Activated naive CD4-positive, alpha-beta T cell treated with anti-CD3 and anti-CD28 coated beads, Interleukin-2, amount 10 ng/mL, durations not matched to agents 7 days and 5 days (primary cell): ENCODE measurements around the gene DDX10.
"Not testable (repeated sequence)": the region's sequence is repeated elsewhere in the genome, so short reads cannot be mapped to it uniquely, and the experiment has no call there.

Experiments used
- CTCF ChIA-PET: fragments of 350-600 bp; sonication (Branson Sonifier 250); formaldehyde crosslinking; loops from one replicate; lab custom pipeline; 2021; ENCODE audit warnings: antibody characterized with exemption; lab: Charles Lee
- DNase-seq: peaks from one replicate; pipeline ENCODE4 v3.0.0-alpha.2; 2020
- H3K27ac Mint-ChIP-seq: one replicate; pipeline ENCODE4 v1.8.0; 2021; ENCODE audit warnings: mild to moderate bottlenecking, moderate library complexity, mixed read lengths
- H3K27me3 Mint-ChIP-seq: one replicate; pipeline ENCODE4 v1.8.0; 2021; ENCODE audit warnings: mild to moderate bottlenecking, mixed read lengths
- H3K36me3 Mint-ChIP-seq: one replicate; pipeline ENCODE4 v1.8.0; 2021; ENCODE audit warnings: mixed read lengths
- H3K4me1 Mint-ChIP-seq: one replicate; pipeline ENCODE4 v1.8.0; 2021; ENCODE audit warnings: mixed read lengths
- H3K4me3 Mint-ChIP-seq: one replicate; pipeline ENCODE4 v1.8.0; 2021; ENCODE audit warnings: mild to moderate bottlenecking, moderate library complexity, mixed read lengths
- H3K9me3 Mint-ChIP-seq: one replicate; pipeline ENCODE4 v1.8.0; 2021; ENCODE audit warnings: mixed read lengths

DDX10 gene

GRCh38 chr11:108639146-108639545, 25.7 kb upstream of the DDX10 start:
- H3K4me3 Mint-ChIP-seq, result no peak overlapping the region
- CTCF ChIA-PET, result interaction anchor here (1.6 kb wide), 1 partner anchor 521 kb away, joined by 3 read pairs; no protein-coding TSS in a partner anchor
- no peaks in the 10 kb centered on the region for H3K9me3 Mint-ChIP-seq
- H3K27ac Mint-ChIP-seq, result no peak overlapping the region
- no peaks in the 10 kb centered on the region for H3K36me3 Mint-ChIP-seq
- H3K27me3 Mint-ChIP-seq, result peaks cover 4% of the 10 kb centered on the region
- no peaks in the 10 kb centered on the region for H3K4me1 Mint-ChIP-seq
- DNase-seq, result no peak

DNA sequence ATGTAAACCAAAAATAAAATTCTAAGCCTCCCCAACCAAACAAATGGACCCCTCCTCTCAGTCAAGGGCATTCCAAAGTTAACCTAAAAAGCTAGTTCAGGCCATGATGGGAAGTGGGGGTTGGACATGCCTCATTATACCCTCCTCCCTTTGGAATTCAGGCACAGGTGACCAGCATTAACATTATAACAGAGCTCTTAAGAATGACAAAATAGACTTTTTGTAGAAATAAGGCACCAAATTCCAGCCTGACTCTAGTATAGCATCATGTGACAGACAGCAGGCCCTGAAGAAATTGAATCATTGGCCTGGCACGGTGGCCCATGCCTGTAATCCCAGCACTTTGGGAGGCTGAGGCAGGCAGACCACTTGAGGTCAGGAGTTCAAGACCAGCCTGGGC, 23.1 kb upstream of the DDX10 start:
- H3K27ac Mint-ChIP-seq, H3K36me3 Mint-ChIP-seq, H3K9me3 Mint-ChIP-seq, H3K4me3 Mint-ChIP-seq, CTCF ChIA-PET, DNase-seq, H3K4me1 Mint-ChIP-seq, H3K27me3 Mint-ChIP-seq: not testable (repeated sequence)

- no peaks in the 10 kb centered on the region for H3K36me3 Mint-ChIP-seq
- H3K4me3 Mint-ChIP-seq, result no peak overlapping the region
- no peak overlapping the region for H3K27ac Mint-ChIP-seq
- no peaks in the 10 kb centered on the region for H3K9me3 Mint-ChIP-seq
- no peaks in the 10 kb centered on the region for H3K4me1 Mint-ChIP-seq
- H3K27me3 Mint-ChIP-seq, result peaks cover 3% of the 10 kb centered on the region
- DNase-seq, result no peak
- CTCF ChIA-PET, result interaction anchor here (1.0 to 7.6 kb wide), 2 partner anchors 524 to 635 kb away, joined by 3 to 91 read pairs; partner anchors contain the start of genes ACAT1 and CUL5
Observed at GRCh38 chr11:108643974-108644373, 20.9 kb upstream of the DDX10 start.

DNA sequence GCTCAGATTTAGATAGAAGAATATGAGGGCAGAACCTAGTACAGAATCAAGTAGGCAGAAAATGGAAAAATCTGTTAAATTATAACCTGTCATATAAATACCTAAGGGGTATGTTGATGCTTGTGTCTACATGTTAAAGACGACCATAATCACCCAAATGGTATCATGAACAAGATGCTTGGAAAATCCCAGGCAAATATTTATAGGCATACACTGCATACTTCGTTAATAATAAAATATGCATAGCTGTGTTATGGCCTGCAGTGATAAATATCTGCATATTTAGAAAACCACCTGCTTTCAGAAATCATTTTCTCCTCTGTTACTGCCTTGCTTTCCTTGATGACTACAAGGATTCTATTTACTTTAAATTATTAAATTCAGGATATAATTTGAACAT, 18.9 kb upstream of the DDX10 start:
- Mint-ChIP-seq H3K27ac (no peak overlapping the region), H3K4me3 (no peak overlapping the region), H3K27me3 (peaks cover 3% of the 10 kb centered on the region), H3K9me3 (no peaks in the 10 kb centered on the region), H3K36me3 (no peaks in the 10 kb centered on the region), H3K4me1 (no peaks in the 10 kb centered on the region)
- no peak for DNase-seq
- CTCF ChIA-PET, result interaction anchor here (0.5 to 7.6 kb wide), 5 partner anchors 10 to 728 kb away, joined by 3 to 91 read pairs (median 4); partner anchors contain the start of gene ACAT1

DNA sequence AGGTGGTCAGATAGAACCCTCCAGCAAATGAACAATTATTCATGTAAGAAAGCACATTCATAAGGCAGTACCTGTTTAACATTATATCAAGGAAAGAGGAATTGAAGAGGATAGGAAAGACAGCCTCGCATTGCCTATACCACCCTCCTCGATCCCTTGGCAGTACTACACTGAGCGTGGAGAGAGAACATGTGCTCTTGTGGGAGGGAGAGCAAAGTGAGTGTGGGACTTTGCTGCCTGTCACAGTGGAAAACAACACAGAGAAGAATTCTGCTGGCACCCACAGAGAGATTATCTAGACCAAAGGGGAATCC, 17.5 kb upstream of the DDX10 start:
- Mint-ChIP-seq H3K4me3 (no peak overlapping the region), H3K27ac (no peak overlapping the region), H3K9me3 (no peaks in the 10 kb centered on the region), H3K27me3 (peaks cover 3% of the 10 kb centered on the region), H3K4me1 (no peaks in the 10 kb centered on the region), H3K36me3 (no peaks in the 10 kb centered on the region)
- CTCF ChIA-PET, result interaction anchor here (0.9 to 7.6 kb wide), 6 partner anchors 8 to 730 kb away, joined by 3 to 91 read pairs (median 4); partner anchors contain the start of genes ACAT1 and ATM
- no peak for DNase-seq

DNA sequence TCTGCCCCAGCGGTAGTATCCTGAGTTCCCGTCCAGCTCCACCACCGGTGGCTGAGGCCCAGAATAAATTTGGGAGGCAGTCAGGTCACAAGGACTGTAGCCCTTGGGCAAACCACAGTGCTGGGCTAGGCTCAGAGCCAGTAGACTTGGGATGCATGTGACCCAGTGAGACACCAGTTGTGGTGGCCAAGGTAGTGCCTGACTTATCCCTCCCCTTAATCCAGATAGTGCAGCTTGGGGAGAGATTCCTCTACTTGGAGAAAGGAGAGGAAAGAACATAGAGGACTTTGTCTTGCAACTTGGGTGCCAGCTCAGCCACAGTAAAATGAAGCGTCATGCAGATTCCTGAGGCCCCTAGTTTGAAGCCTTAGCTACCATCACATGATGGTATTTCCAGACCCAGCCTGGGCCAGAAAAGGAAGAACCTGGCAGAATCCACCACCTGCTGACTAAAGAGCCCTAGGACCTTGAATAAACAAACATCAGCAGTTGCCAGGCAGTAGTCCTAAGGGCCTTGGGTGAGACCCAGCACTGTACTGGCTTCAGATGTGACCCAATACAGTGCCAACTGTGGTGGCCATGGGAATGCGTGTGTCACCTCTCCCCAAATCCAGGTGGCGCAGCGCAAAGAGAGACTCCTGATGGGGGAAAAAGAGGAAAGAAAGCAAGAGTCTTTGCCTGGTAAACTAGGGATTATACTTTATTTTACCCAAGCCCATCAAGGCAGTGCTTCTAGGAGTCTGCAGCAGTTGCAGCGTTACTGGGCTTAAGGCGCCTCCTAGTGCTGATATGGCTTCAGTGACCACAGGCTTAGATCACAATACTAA, 17.0 kb upstream of the DDX10 start:
- Mint-ChIP-seq H3K27me3 (peaks cover 8% of the 10 kb centered on the region), H3K9me3 (no peaks in the 10 kb centered on the region), H3K27ac (no peak overlapping the region), H3K4me1 (no peaks in the 10 kb centered on the region), H3K36me3 (no peaks in the 10 kb centered on the region), H3K4me3 (no peak overlapping the region)
- peak; percentile 79 for DNase-seq
- CTCF ChIA-PET, result interaction anchor here (0.9 to 7.6 kb wide), 5 partner anchors 10 to 730 kb away, joined by 3 to 91 read pairs (median 4); partner anchors contain the start of genes ACAT1 and ATM

DNA sequence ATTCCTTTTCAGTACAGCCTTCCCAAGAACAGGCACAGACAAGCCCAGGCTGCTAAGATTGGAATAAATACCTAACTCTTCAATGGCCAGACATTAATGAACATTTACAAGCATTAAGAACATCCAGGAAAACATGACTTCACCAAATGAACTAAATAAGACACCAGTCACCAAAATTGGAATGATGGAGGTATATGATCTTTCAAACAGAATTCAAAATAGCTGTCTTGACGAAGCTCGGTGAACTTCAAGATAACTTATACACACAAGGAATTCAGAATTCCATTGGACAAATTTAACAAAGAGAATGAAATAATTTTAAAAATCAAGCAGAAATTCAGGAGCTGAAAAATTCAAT, 16.4 kb upstream of the DDX10 start:
- Mint-ChIP-seq H3K4me1 (no peaks in the 10 kb centered on the region), H3K4me3 (no peak overlapping the region), H3K27me3 (peaks cover 11% of the 10 kb centered on the region), H3K36me3 (no peaks in the 10 kb centered on the region), H3K9me3 (no peaks in the 10 kb centered on the region), H3K27ac (no peak overlapping the region)
- CTCF ChIA-PET, result interaction anchor here (0.6 to 7.6 kb wide), 6 partner anchors 15 to 529 kb away, joined by 3 to 91 read pairs (median 3); partner anchors contain the start of genes ACAT1 and ATM
- DNase-seq, result no peak

GRCh38 chr11:108654100-108654499, 10.8 kb upstream of the DDX10 start:
- not testable (repeated sequence) for DNase-seq, H3K4me3 Mint-ChIP-seq, H3K27ac Mint-ChIP-seq, H3K36me3 Mint-ChIP-seq, H3K9me3 Mint-ChIP-seq, H3K4me1 Mint-ChIP-seq
- peaks cover 16% of the 10 kb centered on the region for H3K27me3 Mint-ChIP-seq
- CTCF ChIA-PET, result interaction anchor here (1.7 to 3.1 kb wide), 2 partner anchors 535 to 646 kb away, joined by 8 to 20 read pairs; partner anchors contain the start of genes ACAT1 and CUL5

DNA sequence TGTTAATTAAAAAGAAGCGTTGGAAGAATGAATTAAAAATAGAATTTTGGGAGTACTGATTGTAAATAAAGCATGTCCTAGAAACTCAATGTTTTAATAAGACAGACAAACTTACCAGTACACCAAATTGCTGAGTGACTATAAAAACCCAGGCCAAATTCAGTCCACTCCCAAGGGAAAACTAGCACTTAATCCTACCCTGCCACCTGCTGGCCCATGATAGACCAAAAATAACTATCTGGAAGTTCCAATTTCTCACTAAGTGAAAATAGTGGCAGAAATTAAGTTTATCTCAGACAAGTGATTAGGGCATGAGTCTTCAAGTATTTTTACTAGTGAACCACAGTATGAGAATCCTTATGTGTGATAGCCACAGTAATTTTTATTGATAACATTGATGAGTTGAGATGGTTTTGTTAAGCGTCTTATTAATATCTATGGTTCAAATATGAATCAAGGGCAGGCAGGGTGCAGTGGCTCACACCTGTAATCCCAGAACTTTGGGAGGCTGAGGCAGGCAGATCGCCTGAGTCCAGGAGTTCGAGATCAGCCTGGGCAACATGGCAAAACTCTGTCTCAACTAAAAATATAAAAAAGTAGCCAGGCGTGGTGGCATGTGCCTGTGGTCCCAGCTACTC, 9.8 kb upstream of the DDX10 start:
- DNase-seq, result peak; percentile 46
- H3K9me3 Mint-ChIP-seq, result no peaks in the 10 kb centered on the region
- H3K4me1 Mint-ChIP-seq, result no peaks in the 10 kb centered on the region
- H3K27me3 Mint-ChIP-seq, result peaks cover 19% of the 10 kb centered on the region
- CTCF ChIA-PET, result interaction anchor here (0.8 to 2.1 kb wide), 4 partner anchors 9 to 652 kb away, joined by 3 to 14 read pairs (median 4); no protein-coding TSS in a partner anchor
- no peak overlapping the region for H3K27ac Mint-ChIP-seq
- H3K36me3 Mint-ChIP-seq, result no peaks in the 10 kb centered on the region
- no peak overlapping the region for H3K4me3 Mint-ChIP-seq

- no peaks in the 10 kb centered on the region for H3K9me3 Mint-ChIP-seq
- H3K27ac Mint-ChIP-seq, result no peak overlapping the region
- no peak overlapping the region for H3K4me3 Mint-ChIP-seq
- CTCF ChIA-PET, result interaction anchor here (0.8 to 1.2 kb wide), 2 partner anchors 14 to 544 kb away, joined by 3 read pairs; no protein-coding TSS in a partner anchor
- H3K4me1 Mint-ChIP-seq, result peaks cover 33% of the 10 kb centered on the region
- no peak for DNase-seq
- peaks cover 7% of the 10 kb centered on the region for H3K36me3 Mint-ChIP-seq
- peaks cover 10% of the 10 kb centered on the region for H3K27me3 Mint-ChIP-seq
Observed at GRCh38 chr11:108662700-108663099, 2.2 kb upstream of the DDX10 start.

- CTCF ChIA-PET, result interaction anchor here (0.8 to 1.4 kb wide), 3 partner anchors 14 to 545 kb away, joined by 3 to 4 read pairs (median 3); no protein-coding TSS in a partner anchor
- no peak overlapping the region for H3K4me3 Mint-ChIP-seq
- peaks cover 37% of the 10 kb centered on the region for H3K4me1 Mint-ChIP-seq
- DNase-seq, result no peak
- no peak overlapping the region for H3K27ac Mint-ChIP-seq
- H3K27me3 Mint-ChIP-seq, result peaks cover 10% of the 10 kb centered on the region
- peaks cover 10% of the 10 kb centered on the region for H3K36me3 Mint-ChIP-seq
- H3K9me3 Mint-ChIP-seq, result no peaks in the 10 kb centered on the region
Observed at GRCh38 chr11:108663154-108663877, 1.6 kb upstream of the DDX10 start.

DNA sequence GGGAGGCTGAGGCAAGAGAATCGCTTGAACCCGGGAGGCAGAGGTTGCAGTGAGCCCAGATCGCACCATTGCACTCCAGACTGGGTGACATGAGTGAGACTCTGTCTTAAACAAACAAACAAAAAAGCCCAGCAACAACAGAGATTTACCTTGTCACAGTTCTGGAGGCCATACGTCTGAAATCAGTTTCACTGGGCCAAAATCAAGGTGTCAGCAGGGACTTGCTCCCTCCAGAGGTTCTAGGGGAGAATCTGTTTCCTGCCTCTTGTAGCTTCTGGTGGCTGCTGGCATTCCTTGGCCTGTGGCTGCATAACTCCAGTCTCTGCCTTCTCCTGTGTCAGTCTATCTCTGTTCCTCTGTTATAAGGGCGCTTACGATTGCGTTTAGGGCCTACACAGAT, 1.5 kb downstream of the DDX10 start:
- Mint-ChIP-seq H3K27me3 (no peaks in the 10 kb centered on the region), H3K27ac (no peak overlapping the region), H3K4me3 (peak overlapping the region; percentile 45), H3K4me1 (peaks cover 37% of the 10 kb centered on the region), H3K36me3 (peaks cover 12% of the 10 kb centered on the region), H3K9me3 (no peaks in the 10 kb centered on the region)
- CTCF ChIA-PET, result interaction anchor here (1.0 to 1.3 kb wide), 4 partner anchors 8 to 188 kb away, joined by 3 to 4 read pairs (median 3); no protein-coding TSS in a partner anchor
- no peak for DNase-seq

DNA sequence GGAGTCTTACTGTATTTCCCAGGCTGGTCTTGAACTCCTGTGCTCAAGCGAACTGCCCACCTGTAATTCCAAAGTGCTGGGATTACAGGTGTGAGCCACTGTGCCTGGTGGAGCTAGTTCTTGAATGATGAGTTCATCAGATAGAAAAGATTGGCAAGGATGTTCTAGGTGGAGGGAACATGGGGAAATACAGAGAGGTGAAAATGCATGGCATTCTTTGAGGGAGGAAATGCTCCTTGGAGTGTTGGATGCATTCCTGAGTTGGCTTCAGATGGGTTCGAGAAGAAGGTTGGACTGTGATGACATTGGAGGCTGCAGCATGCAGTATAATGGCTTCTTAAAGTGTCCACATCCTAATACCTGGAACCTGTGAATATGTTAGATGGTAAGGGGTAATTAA, 4.4 kb downstream of the DDX10 start:
- Mint-ChIP-seq H3K27me3 (no peaks in the 10 kb centered on the region), H3K4me3 (no peak overlapping the region), H3K9me3 (no peaks in the 10 kb centered on the region), H3K36me3 (peaks cover 12% of the 10 kb centered on the region), H3K4me1 (peaks cover 41% of the 10 kb centered on the region), H3K27ac (no peak overlapping the region)
- CTCF ChIA-PET, result no interaction called here
- no peak for DNase-seq

GRCh38 chr11:108669711-108670110, 4.8 kb downstream of the DDX10 start:
- DNase-seq, result no peak
- Mint-ChIP-seq H3K27ac (no peak overlapping the region), H3K4me3 (no peak overlapping the region), H3K4me1 (peaks cover 37% of the 10 kb centered on the region), H3K36me3 (peaks cover 14% of the 10 kb centered on the region), H3K27me3 (no peaks in the 10 kb centered on the region), H3K9me3 (no peaks in the 10 kb centered on the region)
- CTCF ChIA-PET, result no interaction called here
